GM18907 (cell line): ENCODE measurements around the gene ALMS1.
"Not testable (repeated sequence)": the region's sequence is repeated elsewhere in the genome, so short reads cannot be mapped to it uniquely, and the experiment has no call there.

Source experiments
- ATAC-seq: cut with Tn5 transposase; IDR thresholded peaks from one replicate; pipeline ENCODE4 v1.9.1; 2021; ENCODE audit warnings: mild to moderate bottlenecking, moderate library complexity; ENCODE audit not compliant: unreplicated experiment

The ALMS1 gene

GRCh38 chr2:73385504-73386341 is at the start of gene ALMS1:
TSS of gene ALMS1 (plus strand) at chr2:73385836. CDS start at chr2:73385869, 33 bp downstream.
- peak; percentile 86 for ATAC-seq

GRCh38 chr2:73337828-73338227 is 47.8 kb upstream of the ALMS1 start:
- ATAC-seq, result no peak

GRCh38 chr2:73339201-73339600 is 46.4 kb upstream of the ALMS1 start:
- ATAC-seq, result no peak

GRCh38 chr2:73341039-73341438 is 44.6 kb upstream of the ALMS1 start:
- ATAC-seq, result no peak

GRCh38 chr2:73343992-73344391 is 41.6 kb upstream of the ALMS1 start:
- ATAC-seq, result no peak

- ATAC-seq, result not testable (repeated sequence)
Measured at GRCh38 chr2:73344747-73345146, 40.9 kb upstream of the ALMS1 start.

GRCh38 chr2:73350035-73350691 is 35.5 kb upstream of the ALMS1 start:
- ATAC-seq, result no peak

GRCh38 chr2:73356097-73356496 is 29.5 kb upstream of the ALMS1 start:
- ATAC-seq, result no peak

- no peak for ATAC-seq
Measured at GRCh38 chr2:73359915-73360697, 25.5 kb upstream of the ALMS1 start.

- ATAC-seq, result no peak
Measured at GRCh38 chr2:73366060-73366459, 19.6 kb upstream of the ALMS1 start.

GRCh38 chr2:73368781-73369180 is 16.9 kb upstream of the ALMS1 start:
- no peak for ATAC-seq

GRCh38 chr2:73370348-73370747 is 15.3 kb upstream of the ALMS1 start:
- ATAC-seq, result no peak

GRCh38 chr2:73373344-73373743 is 12.3 kb upstream of the ALMS1 start:
- no peak for ATAC-seq

GRCh38 chr2:73374269-73374668 is 11.4 kb upstream of the ALMS1 start:
- no peak for ATAC-seq

GRCh38 chr2:73376681-73377080 is 9.0 kb upstream of the ALMS1 start:
- ATAC-seq, result no peak

- no peak for ATAC-seq
Measured at GRCh38 chr2:73383036-73383435, 2.6 kb upstream of the ALMS1 start.

- ATAC-seq, result no peak
Measured at GRCh38 chr2:73385123-73385503, 523 bp upstream of the ALMS1 start.

GRCh38 chr2:73386342-73386868 is 769 bp downstream of the ALMS1 start:
- ATAC-seq, result peak; percentile 34

GRCh38 chr2:73386894-73387636 is 1.4 kb downstream of the ALMS1 start:
- no peak for ATAC-seq

GRCh38 chr2:73402386-73403103 is 16.9 kb downstream of the ALMS1 start:
- no peak for ATAC-seq
